ENCODE data around the gene DUSP9. TPM values are rescaled to one million over a fixed set of nuclear protein-coding genes. Genes with fewer than 3 reads are reported as not detected.

DUSP9 gene
- total and polyA plus RNA-seq, 10 of the 15 experiments (the other 5 are each of a cell fraction or from before 2014, with no cell fraction given), result 0.10 TPM; not detected in 9

DNA sequence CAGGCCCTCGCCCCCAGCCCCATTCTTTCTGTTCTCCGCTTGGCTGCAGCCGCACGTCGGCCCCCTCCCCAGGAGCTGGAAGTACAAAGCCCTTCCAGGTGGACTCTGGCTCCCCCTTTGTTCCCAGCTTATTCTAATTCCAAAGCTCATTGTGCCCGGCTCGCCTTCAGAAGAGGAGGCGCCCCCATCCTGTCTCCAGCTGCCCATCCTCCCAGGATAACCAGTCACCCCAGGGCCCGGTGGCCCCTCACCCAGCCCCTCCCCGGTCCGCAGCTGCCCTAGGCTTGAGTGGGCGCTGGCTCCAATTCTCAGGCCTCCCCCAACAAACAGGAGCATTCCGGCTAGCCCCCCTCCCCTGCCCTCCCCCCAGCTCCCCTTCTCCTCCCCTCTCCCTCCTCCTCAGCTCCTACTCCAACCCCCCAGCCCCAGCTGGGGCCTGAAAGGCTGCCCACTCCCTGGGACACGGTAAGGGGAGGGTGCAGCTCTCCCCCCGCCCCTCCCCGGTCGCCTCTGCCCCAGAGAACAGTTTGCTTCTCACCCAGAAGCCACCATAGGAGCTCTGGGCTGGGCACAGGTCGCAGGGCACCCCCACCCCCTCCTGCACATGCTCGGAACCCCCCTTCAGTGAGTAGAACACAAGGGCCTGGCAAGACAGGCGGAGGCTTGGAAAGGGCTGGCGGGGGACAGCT lies 37.6 kb downstream of the DUSP9 start:
- SMC1A ChIA-PET (ENCODE audit: uncharacterized antibody, unreplicated experiment), result no interaction called here
- RAD21 ChIA-PET (ENCODE audit: unreplicated experiment), result no interaction called here

More for the DNA sequence above, 37.6 kb downstream of the DUSP9 start:
- CTCF ChIA-PET, result interaction anchor here (1.3 kb wide), 2 partner anchors 16 to 174 kb away, joined by 3 to 4 read pairs; no protein-coding TSS in a partner anchor
- Histone ChIP-seq H3K36me3 (ENCODE audit: control insufficient read depth in 2 of 2, insufficient read depth in 2 of 2, low read length in 1 of 2) (no peaks in the 10 kb centered on the region), H3K4me1 (ENCODE audit: control insufficient read depth, insufficient read depth, low read length) (no peaks in the 10 kb centered on the region), H3K9me3 (replicated peaks; ENCODE audit: control insufficient read depth, insufficient read depth, low read length) (no peaks in the 10 kb centered on the region; the same call in 2 of the 3 replicates), H4K20me1 (ENCODE audit: control insufficient read depth, insufficient read depth) (no peaks in the 10 kb centered on the region), H3K27me3 (replicated peaks in 1 of 2; ENCODE audit: control insufficient read depth in 2 of 2, insufficient read depth in 2 of 2, low read length in 1 of 2) (no peaks in the 10 kb centered on the region), H3K9ac (ENCODE audit: control insufficient read depth, insufficient read depth, low read length) (no peak overlapping the region), H3K4me3 (no peak overlapping the region), H3K4me2 (ENCODE audit: control insufficient read depth, insufficient read depth) (no peak overlapping the region), H2AFZ (ENCODE audit: control insufficient read depth, low read depth, low read length) (no peak overlapping the region), H3K79me2 (ENCODE audit: control insufficient read depth, insufficient read depth, low read length) (no peaks in the 10 kb centered on the region), H3K27ac (ENCODE audit: control insufficient read depth, insufficient read depth) (no peak overlapping the region)
- intact Hi-C loops (cut with micrococcal nuclease; ENCODE audit: unreplicated experiment), result no loop called here
- FAIRE-seq, result no peak
- 48% methylated on average over 13 of the region's 21 CpGs for WGBS (ENCODE audit: insufficient coverage, insufficient replicate concordance, low lambda C conversion rate, missing lambda C conversion rate)
- no peak for TF ChIP-seq GABPA (IDR thresholded peaks at IDR 0.05; ENCODE audit: low read depth)
- TF ChIP-seq HDAC6 (IDR thresholded peaks at IDR 0.05; ENCODE audit: unreplicated experiment), result no peak
- no peak for TF ChIP-seq SREBF1 (IDR thresholded peaks at IDR 0.05; ENCODE audit: low read length)
- TF ChIP-seq RFX5 (IDR thresholded peaks at IDR 0.05; ENCODE audit: low read depth, low read length), result no peak
- no peak for TF ChIP-seq RAD51 (IDR thresholded peaks at IDR 0.05)
- TF ChIP-seq MYB (IDR thresholded peaks at IDR 0.05; ENCODE audit: borderline replicate concordance, low read depth, low read length), result no peak
- no peak for TF ChIP-seq CREB1 (IDR thresholded peaks at IDR 0.05; ENCODE audit: low read depth)
- TF ChIP-seq ZNF207 (IDR thresholded peaks at IDR 0.05; ENCODE audit: borderline replicate concordance), result no peak
- TF ChIP-seq RAD21 (IDR thresholded peaks at IDR 0.05; ENCODE audit: insufficient read depth, low read depth, low read length), result no peak
- TF ChIP-seq BCL11A (IDR thresholded peaks at IDR 0.05; ENCODE audit: low read depth, low read length), result no peak
- TF ChIP-seq SRF (IDR thresholded peaks at IDR 0.05; ENCODE audit: low read depth in 2 of 2, low read length in 2 of 2), result no peak
- no peak for TF ChIP-seq ESRRA (IDR thresholded peaks at IDR 0.05; ENCODE audit: low read length)
- no peak for TF ChIP-seq RELB (IDR thresholded peaks at IDR 0.05; ENCODE audit: low read depth)
- TF ChIP-seq ASH2L (IDR thresholded peaks at IDR 0.05; ENCODE audit: borderline replicate concordance, low read depth), result no peak
- no peak for TF ChIP-seq TCF3 (IDR thresholded peaks at IDR 0.05; ENCODE audit: borderline replicate concordance, insufficient read depth, low read depth, low read length)
- TF ChIP-seq, protein P1, sequence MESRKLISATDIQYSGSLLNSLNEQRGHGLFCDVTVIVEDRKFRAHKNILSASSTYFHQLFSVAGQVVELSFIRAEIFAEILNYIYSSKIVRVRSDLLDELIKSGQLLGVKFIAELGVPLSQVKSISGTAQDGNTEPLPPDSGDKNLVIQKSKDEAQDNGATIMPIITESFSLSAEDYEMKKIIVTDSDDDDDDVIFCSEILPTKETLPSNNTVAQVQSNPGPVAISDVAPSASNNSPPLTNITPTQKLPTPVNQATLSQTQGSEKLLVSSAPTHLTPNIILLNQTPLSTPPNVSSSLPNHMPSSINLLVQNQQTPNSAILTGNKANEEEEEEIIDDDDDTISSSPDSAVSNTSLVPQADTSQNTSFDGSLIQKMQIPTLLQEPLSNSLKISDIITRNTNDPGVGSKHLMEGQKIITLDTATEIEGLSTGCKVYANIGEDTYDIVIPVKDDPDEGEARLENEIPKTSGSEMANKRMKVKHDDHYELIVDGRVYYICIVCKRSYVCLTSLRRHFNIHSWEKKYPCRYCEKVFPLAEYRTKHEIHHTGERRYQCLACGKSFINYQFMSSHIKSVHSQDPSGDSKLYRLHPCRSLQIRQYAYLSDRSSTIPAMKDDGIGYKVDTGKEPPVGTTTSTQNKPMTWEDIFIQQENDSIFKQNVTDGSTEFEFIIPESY (IDR thresholded peaks at IDR 0.05), result no peak
- TF ChIP-seq BHLHE40 (IDR thresholded peaks at IDR 0.05; ENCODE audit: borderline replicate concordance in 1 of 2, low read depth in 2 of 2, low read length in 1 of 2), result no peak
- POLR2A ChIA-PET, result interaction anchor here (0.5 to 0.6 kb wide), 2 partner anchors 70 to 84 kb away, joined by 3 read pairs; no protein-coding TSS in a partner anchor
- no TSS peak for BruUV-seq (replicated peaks)
- in situ Hi-C loops (cut with MboI), result no loop called here
- no peak for DNase-seq (ENCODE audit: low read depth, low spot score)
- no peak for ATAC-seq

Data from GM12878 (cell line).